IMR-90 (cell line): ENCODE results near the gene EPHA2. TPM values are rescaled to one million over a fixed set of nuclear protein-coding genes. Genes with fewer than 3 reads are reported as not detected.

Experiments used
- ATAC-seq: fragments of 200-7000 bp; cut with Tn5 transposase; 2 replicates; pipeline ENCODE4 v1.9.1; 2020; ENCODE audit warnings: low read depth, mild to moderate bottlenecking, moderate library complexity
- BruUV-seq: library from RNA; stranded (reverse); fragments of 400-500 nt; replicated peaks from 2 replicates; lab custom pipeline; 2021; lab: Mats Ljungman, UMichigan
- CTCF ChIA-PET: fragments of 300-600 bp; formaldehyde crosslinking; extraction: SDS; loops from one replicate; lab custom pipeline; 2021; ENCODE audit warnings: antibody characterized with exemption; lab: Yijun Ruan, JAX
- POLR2A ChIA-PET: fragments of 300-600 bp; sonication (Branson Sonifier 250); formaldehyde crosslinking; loops from one replicate; lab custom pipeline; 2022; ENCODE audit warnings: antibody characterized with exemption; ENCODE audit not compliant: unreplicated experiment; lab: Charles Lee
- DNase-seq: peaks from one replicate; pipeline ENCODE4 v3.0.0; 2013
- H2AFZ ChIP-seq: replicated peaks from 2 replicates; pipeline ENCODE3; 2013; ENCODE audit warnings: low read length, mild to moderate bottlenecking; ENCODE audit not compliant: poor library complexity
- H2AK5ac ChIP-seq: 2 replicates; pipeline ENCODE4 v1.6.1; 2013; ENCODE audit warnings: low read depth, low read length, inconsistent platforms
- H2AK9ac ChIP-seq: replicated peaks from 2 replicates; pipeline ENCODE3; 2013; ENCODE audit warnings: mild to moderate bottlenecking, low read depth, low read length, moderate library complexity; ENCODE audit not compliant: poor library complexity
- H2BK120ac ChIP-seq: 2 replicates; pipeline ENCODE4 v1.6.1; 2013; ENCODE audit warnings: low read depth, low read length, inconsistent platforms
- H2BK15ac ChIP-seq: 3 replicates; pipeline ENCODE4 v1.6.1; 2013; ENCODE audit warnings: low read depth, low read length, inconsistent platforms
- H2BK20ac ChIP-seq: 2 replicates; pipeline ENCODE4 v1.6.1; 2013; ENCODE audit warnings: low read depth, mild to moderate bottlenecking, inconsistent platforms, low read length, moderate library complexity
- H2BK5ac ChIP-seq: 2 replicates; pipeline ENCODE4 v1.6.1; 2013; ENCODE audit warnings: mild to moderate bottlenecking, low read depth, low read length, inconsistent platforms; ENCODE audit not compliant: poor library complexity, severe bottlenecking
- H3K14ac ChIP-seq: replicated peaks from 2 replicates; pipeline ENCODE4 v1.6.1; 2013; ENCODE audit warnings: low read depth, low read length, inconsistent platforms
- H3K18ac ChIP-seq: 2 replicates; pipeline ENCODE4 v1.6.1; 2013; ENCODE audit warnings: low read depth, low read length, control low read depth
- H3K23ac ChIP-seq: 2 replicates; pipeline ENCODE4 v1.6.1; 2013; ENCODE audit warnings: low read depth, low read length, inconsistent platforms
- H3K27ac ChIP-seq: 2 replicates; pipeline ENCODE4 v1.5.1; 2013; ENCODE audit warnings: mild to moderate bottlenecking, control low read depth, low read length; ENCODE audit not compliant: insufficient read depth
- H3K27me3 ChIP-seq: 2 replicates; pipeline ENCODE4 v1.6.1; 2013; ENCODE audit warnings: low read length; ENCODE audit not compliant: control insufficient read depth, insufficient read depth
- H3K36me3 ChIP-seq: 2 replicates; pipeline ENCODE4 v1.6.1; 2013; ENCODE audit warnings: low read length, mixed read lengths; ENCODE audit not compliant: control insufficient read depth, insufficient read depth
- H3K4ac ChIP-seq: 2 replicates; pipeline ENCODE4 v1.6.1; 2013; ENCODE audit warnings: low read depth, low read length, inconsistent platforms
- H3K4me1 ChIP-seq: 2 replicates; pipeline ENCODE4 v1.6.1; 2013; ENCODE audit warnings: low read length, mixed read lengths; ENCODE audit not compliant: control insufficient read depth, insufficient read depth
- H3K4me2 ChIP-seq: 2 replicates; pipeline ENCODE4 v1.6.1; 2013; ENCODE audit warnings: low read depth, mild to moderate bottlenecking, control low read depth, low read length, moderate library complexity
- H3K4me3 ChIP-seq: 2 replicates; pipeline ENCODE4 v1.5.1; 2013; ENCODE audit warnings: low read depth, mild to moderate bottlenecking, control low read depth, low read length, moderate library complexity; ENCODE audit not compliant: insufficient read depth
- H3K56ac ChIP-seq: 2 replicates; pipeline ENCODE4 v1.6.1; 2013; ENCODE audit warnings: low read length, inconsistent platforms; ENCODE audit not compliant: insufficient read depth; ENCODE audit errors: extremely low read depth
- H3K79me1 ChIP-seq, 2 experiments: 2 replicates each; pipeline ENCODE4 v1.6.1; 2013; ENCODE audit warnings: low read length in 2 of 2, inconsistent platforms in 1 of 2, low read depth in 1 of 2
- H3K9ac ChIP-seq: 2 replicates; pipeline ENCODE4 v1.6.1; 2013; ENCODE audit warnings: low read depth, low read length, control low read depth
- H3K9me1 ChIP-seq: 2 replicates; pipeline ENCODE4 v1.6.1; 2013; ENCODE audit warnings: low read length, inconsistent platforms; ENCODE audit not compliant: insufficient read depth
- H3K9me3 ChIP-seq: 2 replicates; pipeline ENCODE4 v1.6.1; 2013; ENCODE audit warnings: low read length; ENCODE audit not compliant: control insufficient read depth, insufficient read depth
- H4K20me1 ChIP-seq: 2 replicates; pipeline ENCODE4 v1.6.1; 2013; ENCODE audit warnings: low read length, inconsistent platforms; ENCODE audit not compliant: insufficient read depth
- H4K5ac ChIP-seq: 2 replicates; pipeline ENCODE4 v1.6.1; 2013; ENCODE audit warnings: mild to moderate bottlenecking, low read depth, low read length, control low read depth
- H4K8ac ChIP-seq, 2 experiments: 2 replicates each; pipeline ENCODE4 v1.6.1; 2013; ENCODE audit warnings: low read depth in 2 of 2, low read length in 2 of 2, control low read depth in 1 of 2, inconsistent platforms in 1 of 2
- H4K91ac ChIP-seq: 2 replicates; pipeline ENCODE4 v1.6.1; 2013; ENCODE audit warnings: low read depth, low read length, inconsistent platforms; ENCODE audit not compliant: insufficient read depth
- CEBPB ChIP-seq: IDR thresholded peaks from 2 replicates; pipeline ENCODE4 v1.6.1; 2012; ENCODE audit warnings: low read depth, low read length, improper control_type of control experiment
- MXI1 ChIP-seq: IDR thresholded peaks from 2 replicates; pipeline ENCODE4 v1.6.1; 2012; ENCODE audit warnings: low read depth, mild to moderate bottlenecking, low read length, moderate library complexity, borderline replicate concordance
- NFE2L2 ChIP-seq: fragments of 150-350 bp; IDR thresholded peaks from 2 replicates; pipeline ENCODE4 v1.6.1; 2016; ENCODE audit warnings: low read depth, mild to moderate bottlenecking, low read length
- POLR2A ChIP-seq: IDR thresholded peaks from 2 replicates; pipeline ENCODE4 v1.6.1; 2012; ENCODE audit warnings: mild to moderate bottlenecking, low read depth, low read length
- RFX5 ChIP-seq: IDR thresholded peaks from 2 replicates; pipeline ENCODE4 v1.8.0; 2012; ENCODE audit warnings: low read depth, mild to moderate bottlenecking, low read length, moderate library complexity
- WGBS, 2 experiments: methylation state at CpG; one replicate each; pipeline versions ENCODE4 v1.1.5 to v1.1.7; 2013; ENCODE audit warnings: missing lambda C conversion rate in 2 of 2; ENCODE audit not compliant: insufficient read length in 1 of 2; ENCODE audit errors: extremely low coverage in 2 of 2; 5-methylcytosine and 5-hydroxymethylcytosine counted together
- dilution Hi-C: fragments of 300-500 bp; cut with HindIII; formaldehyde crosslinking; loops from one replicate; pipeline ENCODE4 v1.14.3; 2018; ENCODE audit warnings: low sequenced_read_pairs; ENCODE audit not compliant: unreplicated experiment
- in situ Hi-C: fragments of 300-500 bp; cut with MboI; formaldehyde crosslinking; loops from 3 replicates; pipeline ENCODE4 v1.14.3; 2019; ENCODE audit warnings: low sequenced_read_pairs, inconsistent platforms, mixed read lengths
- intact Hi-C: fragments of 100-400 bp; cut with micrococcal nuclease; formaldehyde crosslinking; loops from 2 replicates; pipeline ENCODE4 v1.10.0; 2022
- polyA plus RNA-seq, 3 experiments: library from polyadenylated mRNA; depleted of rRNA; stranded (reverse); fragments of >200 nt; gene quantifications; 2 replicates each; pipeline ENCODE4 v1.2.3, GENCODE V29; 2012; ENCODE audit warnings: low replicate concordance in 1 of 3
- total RNA-seq: library from RNA; depleted of rRNA; stranded (reverse); fragments of >200 nt; gene quantifications from 2 replicates; pipeline ENCODE4 v1.2.3, GENCODE V29; 2012

Gene EPHA2
- total and polyA plus RNA-seq, 2 of the 4 experiments (the other 2 are of a cell fraction), result 24.0 to 72.6 TPM

- Histone ChIP-seq H2AFZ (no peak overlapping the region), H4K20me1 (peaks cover 16% of the 10 kb centered on the region)
- in situ Hi-C loops, result no loop called here
Observed at GRCh38 chr1:16149702-16150488, 6.0 kb downstream of the EPHA2 start.

More at GRCh38 chr1:16149702-16150488, 6.0 kb downstream of the EPHA2 start:
- CTCF ChIA-PET, result no interaction called here
- no peak overlapping the region for H3K4me2 ChIP-seq
- no TSS peak for BruUV-seq
- H4K91ac ChIP-seq, result no peak overlapping the region
- H3K79me1 ChIP-seq, result peaks cover 10 to 80% of the 10 kb centered on the region in 2 experiments; a peak in 3 of 4 replicates
- H2BK120ac ChIP-seq, result no peak overlapping the region
- no peak overlapping the region for H3K56ac ChIP-seq
- peaks cover 53% of the 10 kb centered on the region for H3K4me1 ChIP-seq
- no peak overlapping the region; the same call in 1 of the 2 replicates for H4K5ac ChIP-seq
- peaks cover 27% of the 10 kb centered on the region for H3K9me1 ChIP-seq
- H3K4ac ChIP-seq, result peak overlapping the region; percentile 95
- 100% methylated on average over 1 of the region's 12 CpGs; no CpG with 5 or more reads in 1 of the 2 experiments for WGBS, 2 experiments
- H3K4me3 ChIP-seq, result no peak overlapping the region
- peaks cover 45% of the 10 kb centered on the region for H3K36me3 ChIP-seq
- H2AK5ac ChIP-seq, result peak overlapping the region; percentile 62; the same call in 1 of the 2 replicates
- no peaks in the 10 kb centered on the region for H3K9me3 ChIP-seq
- H2BK20ac ChIP-seq, result no peak overlapping the region
- H3K9ac ChIP-seq, result peak overlapping the region; percentile 63; the same call in 1 of the 2 replicates
- peak overlapping the region; percentile 99 for H2BK5ac ChIP-seq
- no peak overlapping the region for H3K18ac ChIP-seq
- ATAC-seq (no peak), DNase-seq (no peak)
- H3K23ac ChIP-seq, result no peak overlapping the region
- no peak overlapping the region for H3K14ac ChIP-seq
- POLR2A ChIA-PET, result no interaction called here
- no peaks in the 10 kb centered on the region for H3K27me3 ChIP-seq
- dilution Hi-C loops, result no loop called here
- intact Hi-C loops, result no loop called here
- peak overlapping the region; percentile 96; the same call in 1 of the 2 replicates for H3K27ac ChIP-seq
- no peak overlapping the region for H2BK15ac ChIP-seq
- peak overlapping the region; percentile 48 for H2AK9ac ChIP-seq
- no peak for TF ChIP-seq CEBPB
- no peak for TF ChIP-seq MXI1
- no peak for TF ChIP-seq RFX5
- no peak for TF ChIP-seq NFE2L2
- no peak for TF ChIP-seq POLR2A
- H4K8ac ChIP-seq, result 0 out of 4 replicates have a peak overlapping the region, but pooled peaks of 1 of the 2 experiments have one; percentile 11
